Activated CD4-positive, alpha-beta T cell treated with anti-CD3 and anti-CD28 coated beads, Interleukin-2, amount 10 ng/mL, durations not matched to agents 7 days and 5 days (primary cell): ENCODE measurements around the gene DNMT3A. TPM values are rescaled to one million over a fixed set of nuclear protein-coding genes. Genes with fewer than 3 reads are reported as not detected.

Experiments
- CTCF ChIA-PET: fragments of 350-600 bp; sonication (Branson Sonifier 250); formaldehyde crosslinking; loops from one replicate; lab custom pipeline; 2021; ENCODE audit warnings: antibody characterized with exemption; lab: Charles Lee
- POLR2A ChIA-PET: fragments of 350-600 bp; sonication (Branson Sonifier 250); formaldehyde crosslinking; loops from one replicate; lab custom pipeline; 2021; ENCODE audit warnings: antibody characterized with exemption; lab: Charles Lee
- DNase-seq: peaks from one replicate; pipeline ENCODE4 v3.0.0-alpha.2; 2020
- H3K27ac Mint-ChIP-seq: one replicate; pipeline ENCODE4 v1.8.0; 2021; ENCODE audit warnings: mild to moderate bottlenecking, moderate library complexity, mixed read lengths
- H3K27me3 Mint-ChIP-seq: one replicate; pipeline ENCODE4 v1.8.0; 2021; ENCODE audit warnings: mixed read lengths
- H3K36me3 Mint-ChIP-seq: one replicate; pipeline ENCODE4 v1.8.0; 2021; ENCODE audit warnings: low read depth, mixed read lengths
- H3K4me1 Mint-ChIP-seq: one replicate; pipeline ENCODE4 v1.8.0; 2021; ENCODE audit warnings: mixed read lengths
- H3K4me3 Mint-ChIP-seq: one replicate; pipeline ENCODE4 v1.8.0; 2021; ENCODE audit warnings: mild to moderate bottlenecking, moderate library complexity, mixed read lengths
- H3K9me3 Mint-ChIP-seq: one replicate; pipeline ENCODE4 v1.8.0; 2021; ENCODE audit warnings: mixed read lengths
- microRNA-seq: library from miRNA; unstranded; fragments of <30 nt; microRNA quantifications from one replicate; pipeline ENCODE4 v1.2.0, GENCODE V29; 2021; ENCODE audit warnings: borderline microRNAs expressed, borderline replicate concordance
- total RNA-seq, 2 experiments: library from RNA; stranded (reverse); gene quantifications; one replicate each; pipeline ENCODE4 v1.2.3, GENCODE V29; 2021

The DNMT3A gene
- total RNA-seq, 2 experiments from 2014 or later: 55.9 to 62.3 TPM

DNA sequence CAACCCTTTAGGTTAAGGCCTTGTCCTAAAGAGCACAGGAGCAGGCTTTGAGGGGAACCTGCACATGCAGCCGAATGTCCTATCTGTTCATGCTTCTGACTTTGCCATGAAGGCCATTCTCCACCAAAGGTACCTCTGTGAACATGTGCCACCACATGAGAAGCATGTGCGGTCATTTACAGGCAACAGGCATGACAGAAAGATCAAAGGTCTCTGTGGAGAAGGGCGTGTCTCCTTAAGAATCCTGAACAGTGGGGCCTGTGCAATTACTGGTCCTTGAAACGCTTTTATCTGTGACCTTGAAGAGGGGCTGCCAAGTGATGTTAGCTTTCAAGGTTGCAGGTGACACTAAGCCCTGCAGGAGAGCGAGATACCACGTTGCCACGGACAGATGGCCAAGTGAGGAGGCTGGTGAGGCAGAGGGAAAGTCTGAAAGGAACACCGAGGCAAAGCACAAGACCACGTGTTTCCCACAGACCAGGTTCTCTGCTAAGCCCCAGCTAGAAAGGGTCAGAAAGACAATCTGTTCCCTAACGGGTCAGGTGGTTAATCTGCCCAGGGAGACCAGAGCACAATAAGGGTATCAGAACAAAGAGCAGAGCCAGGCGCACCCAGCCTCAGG, 153.9 kb downstream of the DNMT3A start:
- no peak for DNase-seq
- peaks cover 1% of the 10 kb centered on the region for H3K27me3 Mint-ChIP-seq
- H3K36me3 Mint-ChIP-seq: no peaks in the 10 kb centered on the region
- ChIA-PET CTCF (interaction anchor here (1.4 kb wide), 1 partner anchor 8 kb away, joined by 4 read pairs; no protein-coding TSS in a partner anchor), POLR2A (no interaction called here)
- no peaks in the 10 kb centered on the region for H3K4me1 Mint-ChIP-seq
- H3K9me3 Mint-ChIP-seq: no peaks in the 10 kb centered on the region
- no peak overlapping the region for H3K27ac Mint-ChIP-seq
- H3K4me3 Mint-ChIP-seq: no peak overlapping the region

DNA sequence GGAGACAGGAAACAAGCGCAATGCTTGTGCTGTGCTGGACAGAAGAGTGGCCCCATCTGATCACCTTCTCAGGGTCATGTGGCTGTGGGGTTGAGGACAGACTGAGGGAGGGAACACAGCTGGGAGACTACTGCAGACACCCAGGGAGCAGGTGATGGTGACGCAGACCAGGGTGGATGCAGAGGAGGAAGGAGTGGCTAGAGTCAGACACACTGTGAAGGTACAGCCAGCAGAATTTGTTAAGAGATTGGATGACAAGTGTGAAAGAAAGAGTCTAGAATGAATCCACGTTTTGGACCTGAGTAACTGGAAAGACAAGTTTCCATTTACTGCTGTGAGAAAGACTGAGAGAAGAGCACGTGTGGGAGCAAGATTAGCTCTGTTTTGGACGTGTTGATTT, 157.5 kb downstream of the DNMT3A start:
- Mint-ChIP-seq H3K4me3 (no peak overlapping the region), H3K9me3 (no peaks in the 10 kb centered on the region)

DNA sequence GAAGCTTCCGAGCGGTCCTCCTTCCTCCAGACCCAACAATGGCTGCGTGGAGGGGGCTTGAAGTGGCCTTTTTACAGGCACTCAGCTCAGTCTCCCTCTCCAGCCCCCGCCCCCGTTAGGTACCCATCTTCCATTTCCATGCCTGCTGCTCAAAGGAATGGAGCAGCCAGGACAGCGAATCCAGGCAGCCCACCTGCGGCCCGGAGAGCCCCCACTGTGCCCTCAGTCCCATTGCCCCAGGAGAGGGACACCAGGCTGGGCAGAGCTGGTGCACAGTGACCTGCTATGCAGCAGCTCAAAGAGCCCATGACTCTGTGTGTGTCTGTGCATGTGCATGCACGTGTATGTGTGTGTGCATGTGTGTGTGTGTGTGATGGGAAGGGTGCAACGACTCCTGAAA, 162.7 kb downstream of the DNMT3A start:
- DNase-seq: no peak
- Mint-ChIP-seq H3K27me3 (peaks cover 16% of the 10 kb centered on the region), H3K9me3 (no peaks in the 10 kb centered on the region), H3K4me3 (no peak overlapping the region), H3K36me3 (no peaks in the 10 kb centered on the region), H3K27ac (no peak overlapping the region), H3K4me1 (no peaks in the 10 kb centered on the region)
- CTCF ChIA-PET: interaction anchor here (0.8 kb wide), 1 partner anchor 322 kb away, joined by 3 read pairs; no protein-coding TSS in a partner anchor
- POLR2A ChIA-PET: no interaction called here

More for the DNA sequence above, 157.5 kb downstream of the DNMT3A start:
- no peak for DNase-seq
- ChIA-PET POLR2A (no interaction called here), CTCF (interaction anchor here (0.6 kb wide), 1 partner anchor 1594 kb away, joined by 3 read pairs; no protein-coding TSS in a partner anchor)
- Mint-ChIP-seq H3K27ac (no peak overlapping the region), H3K36me3 (no peaks in the 10 kb centered on the region), H3K4me1 (no peaks in the 10 kb centered on the region), H3K27me3 (no peaks in the 10 kb centered on the region)

Small RNA genes within 50 kb of the gene (microRNA-seq; reads per million reads assigned to microRNA genes)
- 180 reads per million, percentile 76 among the genes with 10 or more reads in this experiment for gene MIR1301

Other genes with a start within 250 kb of the DNMT3A start
- gene POMC, start 173.3 kb downstream of the DNMT3A start, total RNA-seq: 1 to 10 TPM; 4.1 to 5.0 TPM